H54 (cell line): ENCODE measurements around the gene MBLAC1.

Experiments
- DNase-seq: peaks from one replicate; pipeline ENCODE4 v3.0.0; 2011; ENCODE audit warnings: low spot score, mixed read lengths; ENCODE audit not compliant: insufficient read length
- FAIRE-seq: peaks from 3 replicates; lab custom pipeline; 2011; peaks lifted over from hg19 to GRCh38; lab: Jason Lieb, UNC
- POLR2A ChIP-seq: IDR thresholded peaks from 2 replicates; pipeline ENCODE4 v1.6.1; 2011; ENCODE audit warnings: low read depth, mild to moderate bottlenecking, low read length

MBLAC1 gene

GRCh38 chr7:100158229-100159098 is 31.7 kb downstream of the MBLAC1 start, which contains the start of gene TRAPPC14:
TSS of gene TRAPPC14 (minus strand) at chr7:100158723. CDS start at chr7:100158499, 224 bp downstream.
- FAIRE-seq (no peak), DNase-seq (peak; percentile 93)
- TF ChIP-seq POLR2A, result peak; percentile 88

- DNase-seq (no peak), FAIRE-seq (no peak)
- no peak for TF ChIP-seq POLR2A
Measured at GRCh38 chr7:100159099-100159623, 32.4 kb downstream of the MBLAC1 start.

- no peak for FAIRE-seq
- no peak for DNase-seq
- TF ChIP-seq POLR2A, result no peak
Measured at GRCh38 chr7:100160067-100160466, 33.3 kb downstream of the MBLAC1 start.

- no peak for FAIRE-seq
- TF ChIP-seq POLR2A, result no peak
- DNase-seq, result no peak
Measured at GRCh38 chr7:100163006-100163531, 36.3 kb downstream of the MBLAC1 start.

GRCh38 chr7:100163871-100164270 is 37.1 kb downstream of the MBLAC1 start:
- no peak for TF ChIP-seq POLR2A
- FAIRE-seq, result no peak

GRCh38 chr7:100166317-100166940 is 39.7 kb downstream of the MBLAC1 start:
- no peak for DNase-seq
- TF ChIP-seq POLR2A, result no peak
- no peak for FAIRE-seq

More at GRCh38 chr7:100163871-100164270, 37.1 kb downstream of the MBLAC1 start:
- no peak for DNase-seq

GRCh38 chr7:100166970-100167911 is 40.5 kb downstream of the MBLAC1 start:
- FAIRE-seq, result no peak
- no peak for DNase-seq
- no peak for TF ChIP-seq POLR2A

- DNase-seq (no peak), FAIRE-seq (no peak)
- TF ChIP-seq POLR2A, result no peak
Measured at GRCh38 chr7:100167912-100168323, 41.2 kb downstream of the MBLAC1 start.

GRCh38 chr7:100169147-100169850 is 42.5 kb downstream of the MBLAC1 start:
- FAIRE-seq (no peak), DNase-seq (no peak)
- TF ChIP-seq POLR2A, result no peak

- no peak for TF ChIP-seq POLR2A
- FAIRE-seq (no peak), DNase-seq (no peak)
Measured at GRCh38 chr7:100170101-100170897, 43.5 kb downstream of the MBLAC1 start.

- FAIRE-seq, result no peak
- no peak for DNase-seq
- no peak for TF ChIP-seq POLR2A
Measured at GRCh38 chr7:100171087-100171681, 44.4 kb downstream of the MBLAC1 start.
